ENCODE measurements around the gene DNM3. TPM values are rescaled to one million over a fixed set of nuclear protein-coding genes. Genes with fewer than 3 reads are reported as not detected.
A peak's percentile ranks its signal among the peaks of the same experiment; 100 is the strongest.

Gene DNM3
- total RNA-seq, 4 donors from 2014 or later = 2.7 to 3.3 TPM; not detected in 2

DNA sequence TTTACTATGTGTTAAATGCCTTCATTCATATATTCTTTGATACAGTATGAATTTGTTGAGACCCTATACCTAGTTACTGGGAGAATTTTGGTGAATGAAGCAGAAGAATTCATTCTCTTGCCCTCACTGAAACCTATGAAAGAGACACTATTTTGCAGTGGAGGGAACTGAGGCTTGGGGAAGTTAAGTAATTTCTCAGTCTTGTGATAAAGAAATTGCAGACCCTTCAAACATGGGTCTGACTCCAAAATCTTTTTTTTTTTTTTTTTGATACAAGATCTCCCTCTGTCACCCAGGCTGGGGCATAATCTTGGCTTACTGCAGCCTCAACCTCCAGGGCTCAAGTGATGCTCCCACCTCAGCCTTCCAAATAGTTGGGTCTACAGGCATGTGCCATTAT is 132.1 kb downstream of the DNM3 start:
- no peaks in the 10 kb centered on the region for H3K9me3 ChIP-seq
- TF ChIP-seq EP300 (IDR thresholded peaks at IDR 0.05; ENCODE audit: low read depth) (no peak), POLR2A (IDR thresholded peaks at IDR 0.05) (no peak), POLR2AphosphoS5 (IDR thresholded peaks at IDR 0.05) (no peak)
- TF ChIP-seq, protein P1, sequence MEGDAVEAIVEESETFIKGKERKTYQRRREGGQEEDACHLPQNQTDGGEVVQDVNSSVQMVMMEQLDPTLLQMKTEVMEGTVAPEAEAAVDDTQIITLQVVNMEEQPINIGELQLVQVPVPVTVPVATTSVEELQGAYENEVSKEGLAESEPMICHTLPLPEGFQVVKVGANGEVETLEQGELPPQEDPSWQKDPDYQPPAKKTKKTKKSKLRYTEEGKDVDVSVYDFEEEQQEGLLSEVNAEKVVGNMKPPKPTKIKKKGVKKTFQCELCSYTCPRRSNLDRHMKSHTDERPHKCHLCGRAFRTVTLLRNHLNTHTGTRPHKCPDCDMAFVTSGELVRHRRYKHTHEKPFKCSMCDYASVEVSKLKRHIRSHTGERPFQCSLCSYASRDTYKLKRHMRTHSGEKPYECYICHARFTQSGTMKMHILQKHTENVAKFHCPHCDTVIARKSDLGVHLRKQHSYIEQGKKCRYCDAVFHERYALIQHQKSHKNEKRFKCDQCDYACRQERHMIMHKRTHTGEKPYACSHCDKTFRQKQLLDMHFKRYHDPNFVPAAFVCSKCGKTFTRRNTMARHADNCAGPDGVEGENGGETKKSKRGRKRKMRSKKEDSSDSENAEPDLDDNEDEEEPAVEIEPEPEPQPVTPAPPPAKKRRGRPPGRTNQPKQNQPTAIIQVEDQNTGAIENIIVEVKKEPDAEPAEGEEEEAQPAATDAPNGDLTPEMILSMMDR (IDR thresholded peaks at IDR 0.05) = no peak
- in situ Hi-C loops (cut with MboI; ENCODE audit: low pct_ligation_motif_present in 1 of 4, low pct_unique_long_range_greater_than_20kb in 1 of 4, low sequenced_read_pairs in 3 of 4) = no loop called here
- H3K27ac ChIP-seq = no peak overlapping the region
- no peaks in the 10 kb centered on the region for H3K27me3 ChIP-seq
- no peak overlapping the region for H3K4me3 ChIP-seq
- DNase-seq = no peak
- H3K4me1 ChIP-seq = no peaks in the 10 kb centered on the region
- H3K36me3 ChIP-seq = no peaks in the 10 kb centered on the region
- intact Hi-C loops (cut with DNase I; ENCODE audit: low total_unique reads) = no loop called here

DNA sequence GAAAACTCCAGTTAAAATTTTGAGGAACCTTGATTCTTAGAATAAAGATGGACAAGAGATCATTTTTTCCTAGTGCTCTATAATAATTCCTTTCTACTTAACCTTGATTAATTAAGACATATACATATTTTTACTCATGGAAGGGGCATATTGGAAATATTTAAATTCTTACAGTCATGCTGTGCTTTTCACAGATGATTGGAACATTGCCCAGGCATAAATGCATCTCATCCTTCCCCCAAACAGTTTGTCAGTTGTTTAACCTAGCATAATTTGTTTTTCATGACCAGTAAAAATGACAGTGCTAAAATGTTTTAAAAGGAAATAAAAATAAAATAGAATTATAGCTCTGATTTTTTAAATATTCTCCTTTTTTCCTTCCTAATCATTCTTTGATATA is 140.0 kb downstream of the DNM3 start:
- Histone ChIP-seq H3K27ac (no peak overlapping the region), H3K27me3 (no peaks in the 10 kb centered on the region), H3K4me1 (peaks cover 0 to 8% (median 0%) of the 10 kb centered on the region in 4 donors), H3K9me3 (no peaks in the 10 kb centered on the region), H3K36me3 (no peaks in the 10 kb centered on the region), H3K4me3 (no peak overlapping the region)
- DNase-seq = no peak
- no peak for TF ChIP-seq EP300 (IDR thresholded peaks at IDR 0.05; ENCODE audit: low read depth)
- TF ChIP-seq POLR2A (IDR thresholded peaks at IDR 0.05) = no peak
- no peak for TF ChIP-seq POLR2AphosphoS5 (IDR thresholded peaks at IDR 0.05)
- TF ChIP-seq, protein P1 (IDR thresholded peaks at IDR 0.05) = no peak
- intact Hi-C loops (cut with DNase I; ENCODE audit: low total_unique reads) (loop anchor here (5.0 kb wide), 1 partner anchor 179 kb away; no protein-coding TSS in a partner anchor), in situ Hi-C loops (cut with MboI; ENCODE audit: low pct_ligation_motif_present in 1 of 4, low pct_unique_long_range_greater_than_20kb in 1 of 4, low sequenced_read_pairs in 3 of 4) (loop anchor here (5.0 to 25.0 kb wide), 5 partner anchors 174 to 344 kb away; no protein-coding TSS in a partner anchor)

DNA sequence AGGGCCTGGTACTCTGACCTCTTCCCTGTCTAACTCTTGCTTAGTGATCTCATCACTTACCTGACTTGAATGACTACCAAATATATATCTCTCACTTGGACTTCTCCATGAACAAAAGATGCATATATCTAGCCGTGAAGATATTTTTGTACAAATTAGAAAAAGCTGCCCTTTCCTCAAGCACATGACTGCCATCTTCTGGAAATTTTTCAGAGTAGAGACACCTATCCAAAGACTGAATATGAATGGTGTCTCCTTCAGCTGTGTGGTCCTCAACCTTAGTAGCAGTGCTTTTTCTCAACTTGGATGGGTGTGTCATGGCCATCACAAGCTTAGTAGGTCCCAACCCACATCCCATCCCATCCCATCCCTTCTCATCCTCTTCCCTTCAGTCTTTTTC is 142.3 kb downstream of the DNM3 start:
- TF ChIP-seq, protein P1 (IDR thresholded peaks at IDR 0.05) = peak in 3 of 5 experiments; percentile 13 to 21 (median 19)
- no peak for TF ChIP-seq POLR2AphosphoS5 (IDR thresholded peaks at IDR 0.05)
- Histone ChIP-seq H3K4me3 (no peak overlapping the region), H3K27ac (no peak overlapping the region), H3K9me3 (no peaks in the 10 kb centered on the region), H3K4me1 (peaks cover 0 to 8% (median 0%) of the 10 kb centered on the region in 4 donors), H3K27me3 (no peaks in the 10 kb centered on the region), H3K36me3 (no peaks in the 10 kb centered on the region)
- DNase-seq = no peak
- in situ Hi-C loops (cut with MboI; ENCODE audit: low pct_ligation_motif_present in 1 of 4, low pct_unique_long_range_greater_than_20kb in 1 of 4, low sequenced_read_pairs in 3 of 4) = loop anchor here (5.0 to 25.0 kb wide), 5 partner anchors 176 to 346 kb away; no protein-coding TSS in a partner anchor
- WGBS, 2 donors (ENCODE audit: low coverage in 1 of 2) = 35% methylated on average over 1 of the region's 1 CpG; no CpG with 5 or more reads in 1 of the 2 donors
- intact Hi-C loops (cut with DNase I; ENCODE audit: low total_unique reads) = loop anchor here (5.0 kb wide), 1 partner anchor 181 kb away; no protein-coding TSS in a partner anchor

DNA sequence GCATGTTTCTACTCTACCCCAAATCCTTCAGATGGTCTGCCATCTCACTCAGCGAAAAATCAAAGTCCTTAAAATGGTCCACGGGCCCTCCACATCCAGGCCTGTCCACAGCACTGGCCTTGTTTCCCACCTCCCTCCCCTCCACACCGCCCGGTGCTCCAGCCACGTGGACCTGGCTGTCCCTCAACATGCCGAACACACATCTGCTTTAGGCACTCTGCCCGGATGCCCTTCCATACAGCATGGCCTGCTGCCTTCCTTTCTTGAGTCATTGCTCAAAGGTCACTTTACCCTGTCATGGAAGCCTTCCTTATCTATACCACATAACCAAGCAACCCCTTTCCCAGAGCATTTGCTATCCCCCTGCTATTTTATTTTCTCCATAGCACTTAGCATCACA is 143.0 kb downstream of the DNM3 start:
- H3K4me1 ChIP-seq = peaks cover 0 to 8% (median 0%) of the 10 kb centered on the region in 4 donors
- intact Hi-C loops (cut with DNase I; ENCODE audit: low total_unique reads) (loop anchor here (5.0 kb wide), 1 partner anchor 182 kb away; no protein-coding TSS in a partner anchor), in situ Hi-C loops (cut with MboI; ENCODE audit: low pct_ligation_motif_present in 1 of 4, low pct_unique_long_range_greater_than_20kb in 1 of 4, low sequenced_read_pairs in 3 of 4) (loop anchor here (5.0 to 25.0 kb wide), 5 partner anchors 177 to 347 kb away; no protein-coding TSS in a partner anchor)
- TF ChIP-seq POLR2AphosphoS5 (IDR thresholded peaks at IDR 0.05) (no peak), EP300 (IDR thresholded peaks at IDR 0.05; ENCODE audit: low read depth) (no peak), POLR2A (IDR thresholded peaks at IDR 0.05) (no peak)
- TF ChIP-seq, protein P1 (IDR thresholded peaks at IDR 0.05) = no peak
- no peaks in the 10 kb centered on the region for H3K27me3 ChIP-seq
- no peak overlapping the region for H3K4me3 ChIP-seq
- peak; percentile 23 for DNase-seq
- WGBS, 2 donors (ENCODE audit: low coverage in 1 of 2) = 63% methylated on average over 7 of the region's 7 CpGs; no CpG with 5 or more reads in 1 of the 2 donors
- no peaks in the 10 kb centered on the region for H3K9me3 ChIP-seq
- H3K36me3 ChIP-seq = no peaks in the 10 kb centered on the region
- H3K27ac ChIP-seq = no peak overlapping the region
